ENCODE results near the gene SCART1. TPM values are rescaled to one million over a fixed set of nuclear protein-coding genes. Genes with fewer than 3 reads are reported as not detected.
"Not testable (repeated sequence)": the region's sequence is repeated elsewhere in the genome, so short reads cannot be mapped to it uniquely, and the experiment has no call there.

SCART1 gene
- total and polyA plus RNA-seq, 3 donors from 2014 or later, result 1.6 to 13.1 (median 11.6) TPM

GRCh38 chr10:133484818-133485217 is 31.1 kb downstream of the SCART1 start:
- TF ChIP-seq, protein P1, sequence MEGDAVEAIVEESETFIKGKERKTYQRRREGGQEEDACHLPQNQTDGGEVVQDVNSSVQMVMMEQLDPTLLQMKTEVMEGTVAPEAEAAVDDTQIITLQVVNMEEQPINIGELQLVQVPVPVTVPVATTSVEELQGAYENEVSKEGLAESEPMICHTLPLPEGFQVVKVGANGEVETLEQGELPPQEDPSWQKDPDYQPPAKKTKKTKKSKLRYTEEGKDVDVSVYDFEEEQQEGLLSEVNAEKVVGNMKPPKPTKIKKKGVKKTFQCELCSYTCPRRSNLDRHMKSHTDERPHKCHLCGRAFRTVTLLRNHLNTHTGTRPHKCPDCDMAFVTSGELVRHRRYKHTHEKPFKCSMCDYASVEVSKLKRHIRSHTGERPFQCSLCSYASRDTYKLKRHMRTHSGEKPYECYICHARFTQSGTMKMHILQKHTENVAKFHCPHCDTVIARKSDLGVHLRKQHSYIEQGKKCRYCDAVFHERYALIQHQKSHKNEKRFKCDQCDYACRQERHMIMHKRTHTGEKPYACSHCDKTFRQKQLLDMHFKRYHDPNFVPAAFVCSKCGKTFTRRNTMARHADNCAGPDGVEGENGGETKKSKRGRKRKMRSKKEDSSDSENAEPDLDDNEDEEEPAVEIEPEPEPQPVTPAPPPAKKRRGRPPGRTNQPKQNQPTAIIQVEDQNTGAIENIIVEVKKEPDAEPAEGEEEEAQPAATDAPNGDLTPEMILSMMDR (IDR thresholded peaks at IDR 0.05), result no peak
- TF ChIP-seq POLR2A (IDR thresholded peaks at IDR 0.05), result no peak
- H3K27ac ChIP-seq, result no peak overlapping the region
- H3K27me3 ChIP-seq, result no peaks in the 10 kb centered on the region
- no peaks in the 10 kb centered on the region for H3K36me3 ChIP-seq (ENCODE audit: low read depth, missing control alignments)
- H3K9me3 ChIP-seq, result no peaks in the 10 kb centered on the region
- no peak for DNase-seq
- H3K4me1 ChIP-seq, result no peaks in the 10 kb centered on the region
- intact Hi-C loops (cut with DNase I; ENCODE audit: low total_unique reads), result no loop called here
- no peak overlapping the region for H3K4me3 ChIP-seq

- no peak overlapping the region for H3K27ac ChIP-seq
- no peaks in the 10 kb centered on the region for H3K9me3 ChIP-seq
- DNase-seq, result no peak
- H3K27me3 ChIP-seq, result no peaks in the 10 kb centered on the region
- intact Hi-C loops (cut with DNase I; ENCODE audit: low total_unique reads), result no loop called here
- no peak overlapping the region for H3K4me3 ChIP-seq
- H3K36me3 ChIP-seq (ENCODE audit: low read depth, missing control alignments), result no peaks in the 10 kb centered on the region
- H3K4me1 ChIP-seq, result no peaks in the 10 kb centered on the region
- TF ChIP-seq POLR2A (IDR thresholded peaks at IDR 0.05), result no peak
These were observed 33.3 kb downstream of the SCART1 start for GRCh38 chr10:133487085-133487484.

GRCh38 chr10:133488354-133488753 is 34.6 kb downstream of the SCART1 start:
- intact Hi-C loops (cut with DNase I; ENCODE audit: low total_unique reads), result no loop called here

DNA sequence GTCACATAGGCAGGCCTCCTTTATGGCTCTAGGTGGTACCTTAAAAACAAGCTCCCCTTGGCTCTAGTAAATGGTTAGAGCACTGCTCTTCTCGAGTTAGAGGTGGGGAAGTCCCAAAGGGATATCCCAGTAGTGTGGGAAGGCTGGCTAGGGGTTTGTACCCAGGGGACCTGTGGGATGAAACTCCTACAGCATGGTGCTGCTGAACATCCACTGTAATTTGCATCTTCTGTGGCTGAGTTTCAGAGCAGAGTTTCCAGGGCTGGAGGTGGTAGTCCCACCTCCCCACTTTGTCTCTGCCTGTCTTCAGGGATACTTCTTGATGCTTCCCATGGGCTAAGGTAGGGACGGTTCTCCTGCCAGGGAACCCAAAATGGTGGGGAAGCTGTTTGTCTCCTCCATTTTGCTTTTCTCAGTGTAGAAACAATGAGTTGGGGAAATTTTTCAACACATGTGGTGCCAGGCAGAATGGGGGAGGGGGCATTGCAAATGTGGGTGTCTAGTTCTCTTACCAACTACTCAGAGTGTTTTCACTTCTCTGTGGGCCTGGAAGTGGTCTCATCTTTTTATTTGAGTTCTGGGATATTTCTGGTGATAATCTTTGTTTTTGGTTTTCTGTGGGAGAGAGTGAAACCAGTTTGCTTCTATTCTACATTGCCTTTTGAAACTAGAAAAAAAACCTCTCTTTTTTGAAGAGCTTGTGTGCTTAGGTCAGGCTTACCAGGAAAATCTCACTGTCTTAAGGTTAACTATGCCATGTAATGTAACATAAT is 36.3 kb downstream of the SCART1 start:
- WGBS, 2 donors, result 58 to 70% methylated on average over 2 of the region's 2 CpGs
- H3K9me3 ChIP-seq, result no peaks in the 10 kb centered on the region
- intact Hi-C loops (cut with DNase I; ENCODE audit: low total_unique reads), result no loop called here
- no peak for DNase-seq
- no peak for TF ChIP-seq POLR2A (IDR thresholded peaks at IDR 0.05)
- TF ChIP-seq, protein P1 (IDR thresholded peaks at IDR 0.05), result no peak
- H3K27me3 ChIP-seq, result no peaks in the 10 kb centered on the region
- H3K4me3 ChIP-seq, result no peak overlapping the region
- H3K27ac ChIP-seq, result no peak overlapping the region
- H3K4me1 ChIP-seq, result no peaks in the 10 kb centered on the region
- no peaks in the 10 kb centered on the region for H3K36me3 ChIP-seq (ENCODE audit: low read depth, missing control alignments)

More at GRCh38 chr10:133488354-133488753, 34.6 kb downstream of the SCART1 start:
- H3K4me1 ChIP-seq, result no peaks in the 10 kb centered on the region
- no peaks in the 10 kb centered on the region for H3K27me3 ChIP-seq
- no peaks in the 10 kb centered on the region for H3K36me3 ChIP-seq (ENCODE audit: low read depth, missing control alignments)
- H3K27ac ChIP-seq, result no peak overlapping the region
- DNase-seq, result no peak
- H3K9me3 ChIP-seq, result no peaks in the 10 kb centered on the region
- no peak for TF ChIP-seq POLR2A (IDR thresholded peaks at IDR 0.05)
- TF ChIP-seq, protein P1 (IDR thresholded peaks at IDR 0.05), result no peak
- no peak overlapping the region for H3K4me3 ChIP-seq

GRCh38 chr10:133493562-133493961 is 39.8 kb downstream of the SCART1 start:
- H3K9me3 ChIP-seq; H3K27ac ChIP-seq; intact Hi-C loops (cut with DNase I; ENCODE audit: low total_unique reads); H3K27me3 ChIP-seq; DNase-seq; H3K4me1 ChIP-seq; H3K4me3 ChIP-seq; H3K36me3 ChIP-seq (ENCODE audit: low read depth, missing control alignments): not testable (repeated sequence)
- 70 to 83% methylated on average over 4 of the region's 4 CpGs for WGBS, 2 donors

DNA sequence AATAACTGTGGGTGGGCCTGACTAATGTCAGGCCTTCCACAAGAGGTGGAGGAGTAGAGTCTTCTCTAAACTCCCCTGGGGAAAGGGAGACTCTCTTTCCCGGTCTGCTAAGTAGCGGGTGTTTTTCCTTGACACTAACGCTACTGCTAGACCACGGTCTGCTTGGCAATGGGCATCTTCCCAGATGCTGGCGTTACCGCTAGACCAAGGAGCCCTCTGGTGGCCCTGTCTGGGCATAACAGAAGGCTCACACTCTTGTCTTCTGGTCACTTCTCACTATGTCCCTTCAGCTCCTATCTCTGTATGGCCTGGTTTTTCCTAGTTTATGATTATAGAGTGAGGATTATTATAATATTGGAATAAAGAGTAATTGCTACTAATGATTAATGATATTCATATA is 43.6 kb downstream of the SCART1 start:
- 53 to 58% methylated on average over 6 of the region's 6 CpGs for WGBS, 2 donors
- H3K27me3 ChIP-seq; H3K36me3 ChIP-seq (ENCODE audit: low read depth, missing control alignments); H3K9me3 ChIP-seq; intact Hi-C loops (cut with DNase I; ENCODE audit: low total_unique reads); H3K27ac ChIP-seq; H3K4me1 ChIP-seq; H3K4me3 ChIP-seq: not testable (repeated sequence)
- TF ChIP-seq, protein P1 (IDR thresholded peaks at IDR 0.05), result peak; percentile 8 to 45 (median 45)
- DNase-seq, result peak; percentile 43

GRCh38 chr10:133499176-133499575 is 45.4 kb downstream of the SCART1 start:
- H3K9me3 ChIP-seq; H3K36me3 ChIP-seq (ENCODE audit: low read depth, missing control alignments); DNase-seq; H3K27ac ChIP-seq; intact Hi-C loops (cut with DNase I; ENCODE audit: low total_unique reads); H3K4me1 ChIP-seq; H3K4me3 ChIP-seq; H3K27me3 ChIP-seq: not testable (repeated sequence)
- WGBS, 2 donors, result 58 to 86% methylated on average over 1 of the region's 1 CpG

DNA sequence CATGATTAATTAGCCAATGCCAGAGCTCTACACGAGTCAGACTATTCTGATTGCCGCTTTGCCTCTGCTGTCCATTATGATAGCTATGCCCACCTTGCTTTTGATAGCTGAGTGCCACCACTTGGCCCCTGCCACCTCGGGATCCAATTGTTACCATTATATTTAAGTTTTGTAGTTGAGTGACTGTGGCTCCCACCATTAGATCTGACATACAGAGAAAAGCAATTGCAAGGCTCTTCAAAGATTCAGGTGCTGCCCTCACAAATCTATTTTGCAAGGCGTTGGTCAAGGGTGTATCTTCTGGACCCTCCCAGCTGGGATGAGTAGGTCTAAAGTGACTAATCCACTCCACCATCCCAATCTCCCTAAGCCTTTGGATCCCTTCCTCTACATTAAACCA is 47.2 kb downstream of the SCART1 start:
- H3K36me3 ChIP-seq (ENCODE audit: low read depth, missing control alignments); DNase-seq; H3K4me1 ChIP-seq; H3K27ac ChIP-seq; H3K27me3 ChIP-seq; H3K4me3 ChIP-seq; intact Hi-C loops (cut with DNase I; ENCODE audit: low total_unique reads); H3K9me3 ChIP-seq: not testable (repeated sequence)
- 67 to 71% methylated on average over 4 of the region's 4 CpGs for WGBS, 2 donors
